Heart right ventricle (tissue), 16 donors: ENCODE data around the gene TIAM1. TPM values are rescaled to one million over a fixed set of nuclear protein-coding genes. Genes with fewer than 3 reads are reported as not detected.

Source experiments
- ATAC-seq, 8 donors: fragments of 200-7000 bp; cut with Tn5 transposase; one replicate each; pipeline ENCODE4 v1.9.1; 2020; ENCODE audit warnings: mild to moderate bottlenecking in 8 of 8, moderate library complexity in 8 of 8, moderate number of reproducible peaks in 1 of 8
- DNase-seq, 2 donors: peaks; one replicate each; pipeline ENCODE4 v3.0.0-alpha.2; 2020
- H3K27ac ChIP-seq, 10 donors: fragments of 200-600 bp; sonication (generic) in 2 of 10; one replicate each; pipeline versions ENCODE4 v1.5.0 to v1.8.0; 2020 to 2022; ENCODE audit warnings: mild to moderate bottlenecking in 3 of 10
- H3K27me3 ChIP-seq, 7 donors: fragments of 200-600 bp; one replicate each; pipeline ENCODE4 v1.8.0; 2021 to 2022; ENCODE audit warnings: mild to moderate bottlenecking in 2 of 7
- H3K36me3 ChIP-seq, 9 donors: fragments of 200-600 bp; sonication (generic) in 1 of 9; one replicate each; pipeline versions ENCODE4 v1.5.0 to v1.8.0; 2020 to 2022; ENCODE audit warnings: mild to moderate bottlenecking in 2 of 9
- H3K4me1 ChIP-seq, 9 donors: fragments of 200-600 bp; sonication (generic) in 1 of 9; one replicate each; pipeline versions ENCODE4 v1.5.0 to v1.8.0; 2020 to 2022; ENCODE audit warnings: mild to moderate bottlenecking in 4 of 9
- H3K4me3 ChIP-seq, 10 donors: fragments of 200-600 bp; sonication (generic) in 2 of 10; one replicate each; pipeline versions ENCODE4 v1.5.0 to v1.8.0; 2020 to 2022; ENCODE audit warnings: mild to moderate bottlenecking in 7 of 10, moderate library complexity in 2 of 10
- H3K9me3 ChIP-seq, 11 donors: fragments of 200-600 bp in 10 of 11; sonication (generic) in 2 of 11; one replicate each; pipeline versions ENCODE4 v1.5.0 to v1.8.0; 2013 to 2022; ENCODE audit warnings: mild to moderate bottlenecking in 2 of 11, control low read depth in 1 of 11, moderate library complexity in 1 of 11
- WGBS, 2 donors: extraction: QIAGEN DNeasy Blood & Tissue Kit; methylation state at CpG; one replicate each; pipeline ENCODE4 v1.1.7; 2013; ENCODE audit warnings: inconsistent platforms in 1 of 2; 5-methylcytosine and 5-hydroxymethylcytosine counted together
- intact Hi-C, 10 donors: fragments of 100-400 bp; cut with DNase I; formaldehyde crosslinking; loops; one replicate each; pipeline versions ENCODE4 v1.11.1 to v1.14.2; 2022
- polyA plus RNA-seq, 2 donors: library from polyadenylated mRNA; stranded (reverse); fragments of 200-250 nt; gene quantifications; one replicate each; pipeline ENCODE4 v1.2.3, GENCODE V29; 2013
- total RNA-seq, 10 donors: library from RNA; stranded (reverse); fragmentation: NEBNext Ultra II Directional in 3 of 10; extraction: Animal tissue kit (Norgen Biotek cat#: 25700) in 3 of 10; gene quantifications; one replicate each; pipeline versions ENCODE4 v1.2.1 to v1.2.4, GENCODE V29; 2021 to 2023
- TF ChIP-seq, protein P1 (sequence below), 9 donors: fragments of 200-600 bp; sonication (generic) in 2 of 9; IDR thresholded peaks; one replicate each; pipeline versions ENCODE4 v1.5.0 to v1.8.0; 2021 to 2022; ENCODE audit warnings: antibody characterized with exemption in 9 of 9, mild to moderate bottlenecking in 5 of 9, moderate library complexity in 1 of 9
- donor health status: Arrhythmogenic right ventricular cardiomyopathy.
- donor health status: ischemic (EF 13 %, LVEDD 7.1; RV severe dilation, severe dysfunction).
- donor health status: healthy with polysubstance abuse.
- donor health status: DM: no; HTN: yes; CAD: no.
- donor health status: DM: no; HTN: no; CAD: no.
- donor health status: ischemic (EF 25% LVEDD 6.9; RV normal size, moderate dysfunction).
- donor health status: ischemic (EF 25% LVEDD 5.7; RV mildly dilated, moderate dysfunction).
- donor health status: healthy.
- donor health status: DM: yes; HTN: yes; CAD: no.
- donor health status: Ischemic cardiomyopathy.
- donor health status: ischemic (EF 35%, LVEDD 5.7; RV mildly dilated, moderate dysfunction).
- donor health status: nonischemic (EF 11% LVEDD 7.7; RV severe dilation, severe dysfunction).
- donor health status: DM: yes; HTN: yes; CAD: no.
- donor health status: PGD.
- donor health status: ischemic (EF 29% LVEDD 5.4; RV normal size, mild dysfunction).
- donor health status: nonischemic (EF 23%, LVEDD 6.1; RV moderate dilation, normal function).

TIAM1 gene
- total and polyA plus RNA-seq, 12 donors, result 0.97 to 4.5 (median 2.0) TPM

DNA sequence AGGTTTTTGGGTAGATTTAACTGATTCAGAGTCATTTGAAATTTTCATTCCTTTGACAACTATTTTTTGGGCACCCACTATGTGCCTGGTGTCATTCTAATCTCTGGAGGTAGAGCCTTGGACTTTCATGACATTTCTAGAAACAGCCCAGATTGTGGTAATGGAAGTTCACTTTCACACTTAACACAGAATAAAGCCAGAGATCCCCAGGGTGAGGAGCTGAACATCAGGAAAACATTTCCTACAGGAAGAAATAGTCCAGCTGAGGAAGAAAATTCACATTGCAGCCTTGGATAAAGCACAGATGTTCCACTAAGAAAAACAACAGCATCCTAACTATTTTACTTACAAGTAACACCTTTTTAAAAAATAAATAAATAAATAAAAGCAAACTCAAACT lies 203.4 kb downstream of the TIAM1 start:
- Histone ChIP-seq H3K4me3 (no peak overlapping the region), H3K4me1 (peaks cover 0 to 6% (median 0%) of the 10 kb centered on the region in 9 donors), H3K36me3 (no peaks in the 10 kb centered on the region), H3K27ac (peak overlapping the region in 1 of 10 donors; percentile 28), H3K27me3 (peaks cover 0 to 20% (median 0%) of the 10 kb centered on the region in 7 donors), H3K9me3 (no peaks in the 10 kb centered on the region)
- intact Hi-C loops, result no loop called here
- ATAC-seq (peak in 3 of 8 donors; percentile 31 to 41 (median 40)), DNase-seq (no peak)
- TF ChIP-seq, protein P1, sequence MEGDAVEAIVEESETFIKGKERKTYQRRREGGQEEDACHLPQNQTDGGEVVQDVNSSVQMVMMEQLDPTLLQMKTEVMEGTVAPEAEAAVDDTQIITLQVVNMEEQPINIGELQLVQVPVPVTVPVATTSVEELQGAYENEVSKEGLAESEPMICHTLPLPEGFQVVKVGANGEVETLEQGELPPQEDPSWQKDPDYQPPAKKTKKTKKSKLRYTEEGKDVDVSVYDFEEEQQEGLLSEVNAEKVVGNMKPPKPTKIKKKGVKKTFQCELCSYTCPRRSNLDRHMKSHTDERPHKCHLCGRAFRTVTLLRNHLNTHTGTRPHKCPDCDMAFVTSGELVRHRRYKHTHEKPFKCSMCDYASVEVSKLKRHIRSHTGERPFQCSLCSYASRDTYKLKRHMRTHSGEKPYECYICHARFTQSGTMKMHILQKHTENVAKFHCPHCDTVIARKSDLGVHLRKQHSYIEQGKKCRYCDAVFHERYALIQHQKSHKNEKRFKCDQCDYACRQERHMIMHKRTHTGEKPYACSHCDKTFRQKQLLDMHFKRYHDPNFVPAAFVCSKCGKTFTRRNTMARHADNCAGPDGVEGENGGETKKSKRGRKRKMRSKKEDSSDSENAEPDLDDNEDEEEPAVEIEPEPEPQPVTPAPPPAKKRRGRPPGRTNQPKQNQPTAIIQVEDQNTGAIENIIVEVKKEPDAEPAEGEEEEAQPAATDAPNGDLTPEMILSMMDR (IDR thresholded peaks at IDR 0.05), result no peak

GRCh38 chr21:31140025-31140424 lies 204.0 kb downstream of the TIAM1 start:
- ATAC-seq (no peak), DNase-seq (no peak)
- Histone ChIP-seq H3K27ac (no peak overlapping the region), H3K4me3 (no peak overlapping the region), H3K27me3 (peaks cover 0 to 20% (median 0%) of the 10 kb centered on the region in 7 donors), H3K4me1 (peaks cover 0 to 6% (median 0%) of the 10 kb centered on the region in 9 donors), H3K36me3 (no peaks in the 10 kb centered on the region), H3K9me3 (no peaks in the 10 kb centered on the region)
- TF ChIP-seq, protein P1 (IDR thresholded peaks at IDR 0.05), result no peak
- 89 to 91% methylated on average over 1 of the region's 1 CpG for WGBS, 2 donors
- intact Hi-C loops, result no loop called here

DNA sequence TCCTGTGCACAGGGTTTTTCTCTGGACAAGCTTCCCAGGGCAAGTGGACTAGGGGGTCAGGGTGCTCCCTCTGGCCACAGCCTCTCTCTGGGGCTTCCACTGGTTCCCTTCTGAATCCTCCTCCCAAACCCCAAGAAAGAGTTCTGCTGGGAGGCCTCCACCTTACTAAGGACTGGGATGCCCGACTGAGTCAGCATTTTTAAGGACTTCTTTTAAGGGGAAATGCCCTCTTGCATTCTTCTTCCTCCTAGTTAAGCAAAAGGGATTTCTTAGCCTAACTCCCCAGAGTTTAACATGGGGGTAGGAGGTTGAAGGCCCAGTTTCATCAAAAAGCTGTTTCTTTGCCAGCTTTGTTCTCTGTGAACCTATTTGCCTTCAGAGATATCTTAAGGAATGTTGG lies 206.1 kb downstream of the TIAM1 start:
- 78 to 87% methylated on average over 1 of the region's 1 CpG for WGBS, 2 donors
- no peaks in the 10 kb centered on the region for H3K9me3 ChIP-seq
- TF ChIP-seq, protein P1 (IDR thresholded peaks at IDR 0.05), result no peak
- DNase-seq (no peak), ATAC-seq (no peak)
- H3K27me3 ChIP-seq, result peaks cover 0 to 14% (median 0%) of the 10 kb centered on the region in 7 donors
- intact Hi-C loops, result no loop called here
- no peak overlapping the region for H3K27ac ChIP-seq
- no peaks in the 10 kb centered on the region for H3K36me3 ChIP-seq
- no peak overlapping the region for H3K4me3 ChIP-seq
- H3K4me1 ChIP-seq, result peaks cover 0 to 10% (median 0%) of the 10 kb centered on the region in 9 donors

DNA sequence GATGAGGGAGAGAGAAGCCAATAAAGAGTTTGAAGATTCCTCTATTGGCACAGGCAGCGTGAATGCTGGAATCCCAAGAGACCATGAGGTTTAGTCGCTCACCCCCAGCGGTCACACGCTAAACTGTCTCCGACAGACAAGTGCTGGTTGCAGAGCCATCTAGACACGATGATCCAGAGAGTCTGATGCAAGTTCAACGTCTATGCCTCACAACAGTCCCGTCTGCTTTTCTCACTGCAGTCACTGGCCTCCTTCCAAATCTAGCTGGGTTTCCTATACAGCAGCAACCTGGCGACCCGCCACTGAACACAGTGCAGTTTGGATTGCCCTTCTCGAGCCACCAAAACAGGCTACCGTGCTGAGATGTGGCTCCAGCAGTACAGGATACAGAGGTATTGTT lies 207.2 kb downstream of the TIAM1 start:
- Histone ChIP-seq H3K4me1 (peaks cover 0 to 19% (median 0%) of the 10 kb centered on the region in 9 donors), H3K36me3 (no peaks in the 10 kb centered on the region), H3K27me3 (peaks cover 0 to 9% (median 0%) of the 10 kb centered on the region in 7 donors), H3K9me3 (no peaks in the 10 kb centered on the region), H3K27ac (no peak overlapping the region), H3K4me3 (no peak overlapping the region)
- intact Hi-C loops, result no loop called here
- 28 to 41% methylated on average over 12 of the region's 12 CpGs for WGBS, 2 donors
- TF ChIP-seq, protein P1 (IDR thresholded peaks at IDR 0.05), result no peak
- ATAC-seq, result no peak
- no peak for DNase-seq
